ENCODE measurements around the gene TGFA.
"Not testable (repeated sequence)": the region's sequence is repeated elsewhere in the genome, so short reads cannot be mapped to it uniquely, and the experiment has no call there.

TGFA gene

DNA sequence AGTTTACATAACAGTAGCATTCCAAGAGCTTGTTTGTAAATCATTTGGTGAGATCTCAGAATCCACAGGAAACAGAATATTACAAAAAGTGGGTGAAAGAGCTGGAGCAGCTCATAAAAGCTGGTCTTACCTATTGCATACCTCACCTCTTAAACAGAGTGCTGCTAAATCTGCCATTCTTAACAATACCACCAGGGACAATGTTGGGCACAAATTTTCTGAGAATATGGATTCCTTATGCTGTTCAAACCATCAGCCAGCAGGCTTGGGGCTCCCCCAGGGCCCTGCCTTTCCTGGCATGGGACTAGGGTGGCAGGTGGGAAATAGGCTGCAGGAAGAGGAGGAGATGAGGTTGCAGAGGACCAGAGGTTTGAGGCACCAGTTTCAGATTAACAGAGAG lies 55.6 kb downstream of the TGFA start:
- DNase-seq (ENCODE audit: low spot score) = no peak

DNA sequence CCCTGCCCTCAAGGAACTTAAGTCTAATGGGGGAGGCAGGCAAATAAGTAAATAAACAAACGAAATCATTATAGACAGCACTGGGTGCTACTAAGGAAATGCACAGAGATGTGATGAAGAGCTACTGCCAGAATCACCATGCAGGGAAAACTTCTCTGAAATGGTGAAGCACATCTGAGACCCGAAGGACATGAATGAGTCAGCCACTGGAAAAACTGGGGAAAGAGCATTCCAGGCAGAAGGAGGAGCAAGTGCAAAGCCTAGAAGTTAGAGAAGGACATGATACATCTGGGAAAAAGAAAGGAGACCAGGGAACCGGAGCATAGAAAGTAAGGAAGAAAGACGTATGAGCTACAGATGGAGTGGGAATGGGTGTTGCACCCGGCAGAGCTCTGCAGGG lies 56.8 kb downstream of the TGFA start:
- DNase-seq (ENCODE audit: low spot score) = no peak

DNA sequence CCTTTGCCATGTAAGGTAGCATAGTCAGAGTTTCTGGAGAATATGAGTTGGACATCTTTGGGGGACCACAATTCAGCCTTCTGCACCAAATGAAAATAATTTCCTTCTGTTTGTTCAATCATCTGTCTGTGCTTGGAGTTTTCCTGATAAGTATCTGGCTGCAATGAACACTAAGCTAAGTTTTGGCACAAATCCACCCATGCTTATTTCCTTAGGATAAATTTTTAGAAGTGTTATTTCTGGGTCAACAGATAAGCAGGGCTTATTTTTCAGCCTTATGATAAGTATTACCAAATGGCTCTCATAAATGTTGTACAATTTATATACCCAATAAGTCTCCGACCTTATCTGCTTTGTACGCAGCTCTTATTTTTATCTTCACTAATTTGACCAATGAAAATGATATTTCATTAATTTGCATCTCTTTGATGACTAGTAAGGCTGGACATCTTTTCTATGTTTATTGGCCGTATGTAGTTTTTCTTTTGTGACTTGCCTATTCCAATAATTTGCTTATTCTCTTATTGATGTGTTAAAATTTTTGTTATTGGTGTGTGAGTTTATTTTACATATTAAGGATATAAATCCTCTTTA lies 59.2 kb downstream of the TGFA start:
- no peak for DNase-seq (ENCODE audit: low spot score)

DNA sequence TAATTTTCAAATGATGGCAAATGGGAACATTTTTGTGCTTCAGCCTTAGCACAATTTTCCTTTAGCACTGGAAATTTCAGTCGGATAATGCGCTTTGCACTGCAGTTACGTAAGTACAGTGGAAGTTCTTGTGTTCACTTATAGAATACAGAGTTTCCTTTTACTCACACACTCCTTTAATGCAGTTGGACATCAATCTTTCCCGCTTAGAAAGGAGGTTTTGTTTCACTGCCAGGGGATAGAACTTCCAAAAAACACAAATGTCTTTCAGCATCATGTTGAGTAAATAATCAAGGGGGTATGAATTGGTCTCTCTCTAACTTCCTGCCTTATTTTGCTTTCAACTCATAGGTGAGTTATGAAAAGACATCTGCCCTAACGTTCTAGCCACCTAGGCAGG lies 63.2 kb downstream of the TGFA start:
- DNase-seq (ENCODE audit: low spot score) = no peak

DNA sequence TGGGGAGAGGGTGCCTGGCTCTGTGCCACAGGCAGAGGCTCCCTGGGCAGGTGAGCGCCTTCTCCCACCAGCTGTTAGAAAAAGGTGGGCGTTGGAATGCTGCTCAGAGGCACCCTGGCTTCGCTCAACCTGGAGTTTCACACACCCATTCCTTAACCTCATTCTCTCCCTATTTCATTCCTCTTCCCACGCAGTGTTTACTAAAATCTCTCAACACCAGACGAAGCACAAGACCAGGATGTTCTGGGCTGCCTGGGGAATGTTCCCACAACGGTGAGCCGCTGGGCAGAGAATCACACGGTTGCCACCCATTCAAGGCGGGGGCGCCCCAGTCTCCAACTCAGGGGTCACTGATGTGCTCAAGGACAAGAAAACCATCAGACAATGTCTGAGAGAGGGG lies 64.5 kb downstream of the TGFA start:
- no peak for DNase-seq (ENCODE audit: low spot score)

DNA sequence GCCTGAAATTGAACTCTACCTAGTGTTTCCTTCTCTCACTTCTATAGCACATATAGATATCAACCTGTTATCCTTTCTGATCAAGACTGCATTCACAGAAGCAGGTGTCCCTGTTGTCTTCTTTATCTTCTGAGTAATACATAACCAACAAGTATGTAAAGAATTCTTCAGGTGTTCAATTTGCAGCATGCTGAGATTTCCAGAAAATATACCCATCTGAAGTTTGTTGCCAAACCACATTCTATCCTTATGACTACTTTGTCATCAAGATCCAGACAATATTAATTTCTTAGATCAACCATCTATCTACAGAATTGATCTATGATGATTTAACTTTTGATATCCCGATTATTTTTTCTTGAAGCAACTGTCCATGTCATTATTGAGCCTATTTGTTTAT lies 69.5 kb downstream of the TGFA start:
- no peak for DNase-seq (ENCODE audit: low spot score)

DNA sequence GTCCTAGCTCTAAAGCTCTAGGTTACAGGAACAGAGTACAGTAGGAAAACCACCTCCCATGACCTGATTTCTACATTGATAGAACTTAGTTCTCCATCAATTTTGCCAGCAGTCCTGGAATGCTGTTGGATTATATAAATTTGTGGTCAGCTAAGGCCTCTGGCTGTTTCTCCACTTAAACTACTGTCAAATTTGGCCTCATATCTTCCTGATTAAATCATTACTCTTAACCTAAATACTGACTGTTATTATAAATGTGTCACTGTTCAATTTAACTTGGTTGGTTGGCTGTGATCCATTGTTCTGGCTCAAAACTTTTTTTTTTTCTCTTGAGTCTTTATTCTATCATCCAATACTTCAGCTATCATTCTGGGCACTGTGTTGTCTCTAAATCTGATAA lies 71.2 kb downstream of the TGFA start:
- DNase-seq (ENCODE audit: low spot score) = no peak

DNA sequence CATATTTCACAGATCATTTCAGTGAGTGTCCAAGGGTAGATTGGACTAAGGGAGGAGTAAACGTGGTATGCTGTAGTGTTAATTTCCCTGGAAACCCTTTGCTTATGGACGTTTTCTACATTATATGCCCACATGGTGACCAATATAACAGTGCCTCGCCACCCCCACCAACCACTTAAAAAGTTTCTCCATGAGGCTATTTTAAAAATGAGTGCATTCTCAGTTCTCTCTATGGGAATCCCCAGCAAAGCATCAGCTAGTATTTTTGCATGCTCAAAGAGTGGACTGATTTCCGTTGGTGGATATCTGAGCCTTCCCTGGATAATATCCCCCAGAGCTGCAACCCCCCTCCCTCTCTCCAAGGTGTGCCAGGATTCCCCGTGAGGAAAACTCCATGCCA lies 73.2 kb downstream of the TGFA start:
- no peak for DNase-seq (ENCODE audit: low spot score)

DNA sequence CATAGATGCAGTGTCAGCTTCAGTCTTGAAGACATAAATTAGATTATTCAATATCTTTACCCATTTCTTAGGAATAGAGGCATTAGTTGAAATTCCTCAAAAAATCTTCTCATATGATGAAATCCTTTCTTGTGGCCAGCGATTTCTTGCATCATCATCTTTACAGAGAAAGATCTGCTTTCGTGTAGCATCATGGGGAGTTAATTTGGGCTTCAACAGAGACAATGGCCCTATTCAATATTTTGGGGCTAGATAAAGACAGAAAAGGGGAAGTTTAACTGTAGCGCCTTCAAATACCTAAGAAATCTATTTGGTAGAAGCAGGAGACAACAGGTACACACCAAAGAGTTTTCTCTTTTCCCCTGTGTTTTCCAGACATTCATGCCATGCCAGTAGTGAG lies 73.8 kb downstream of the TGFA start:
- DNase-seq (ENCODE audit: low spot score) = no peak

DNA sequence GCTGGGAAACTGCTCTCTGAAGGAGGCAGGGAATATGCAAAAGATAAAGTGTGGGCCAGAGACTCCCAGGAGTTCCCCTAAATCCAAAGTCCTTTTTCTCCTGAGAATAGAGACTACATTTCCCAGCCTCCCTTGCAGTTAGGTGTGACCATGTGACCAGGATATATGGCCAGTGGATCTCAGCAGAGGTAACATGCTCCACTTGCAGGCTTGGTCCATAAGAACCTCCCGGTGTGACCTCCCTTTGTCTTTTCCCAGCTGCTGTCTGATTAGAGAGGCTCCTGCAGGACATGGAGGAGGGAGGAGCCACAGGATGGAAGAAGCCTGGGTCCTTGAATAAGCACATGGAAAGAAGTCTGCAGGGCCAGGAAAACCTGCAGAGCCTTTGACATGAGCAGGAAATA lies 76.2 kb downstream of the TGFA start:
- DNase-seq (ENCODE audit: low spot score) = no peak

DNA sequence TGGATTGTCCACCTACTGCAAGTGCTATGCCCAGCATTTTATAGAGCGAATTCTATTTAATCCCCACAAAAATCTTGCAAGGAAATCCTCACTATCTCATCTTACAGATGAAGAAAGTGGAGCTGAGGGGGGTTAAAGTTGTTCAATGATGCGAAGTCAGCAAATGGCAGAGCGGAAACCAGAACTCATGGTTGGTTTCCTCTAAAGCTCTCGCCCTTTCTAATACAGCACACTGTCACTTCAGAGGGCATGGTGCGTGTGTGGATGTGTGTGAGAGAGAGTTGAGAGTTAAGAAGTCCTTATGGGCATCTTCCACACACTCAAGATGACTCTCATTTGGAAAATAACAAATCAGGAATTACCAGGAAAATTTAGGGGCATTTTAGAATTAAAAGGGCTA lies 78.4 kb downstream of the TGFA start:
- peak; percentile 30 for DNase-seq (ENCODE audit: low spot score)

DNA sequence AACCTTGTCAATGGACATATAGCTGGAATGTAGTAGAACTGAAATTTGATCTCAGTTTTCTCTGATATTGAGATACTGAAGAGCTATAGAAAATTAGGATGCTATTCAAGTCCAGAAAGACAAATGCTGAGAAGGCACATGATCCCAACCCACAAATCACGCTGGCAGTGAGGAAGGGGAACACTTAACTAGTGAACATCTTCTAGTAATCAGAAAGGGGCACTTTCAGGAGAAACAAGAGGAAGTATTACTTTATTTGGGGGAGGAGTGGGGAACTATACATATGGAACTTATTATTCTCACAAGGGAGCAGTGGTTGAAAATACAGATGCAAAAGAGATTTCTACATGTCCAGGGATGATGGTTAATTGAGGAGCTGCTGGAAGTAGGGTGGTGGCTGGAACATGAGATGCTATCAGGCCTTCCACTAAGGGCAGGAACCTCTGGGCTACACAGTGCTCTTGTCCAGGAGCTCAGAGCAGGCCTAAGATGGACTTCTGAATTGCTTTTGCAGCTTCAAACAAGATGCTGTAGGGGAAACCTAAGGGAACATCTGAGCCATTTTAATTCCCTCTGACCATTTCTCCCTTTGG lies 79.3 kb downstream of the TGFA start:
- no peak for DNase-seq (ENCODE audit: low spot score)

DNA sequence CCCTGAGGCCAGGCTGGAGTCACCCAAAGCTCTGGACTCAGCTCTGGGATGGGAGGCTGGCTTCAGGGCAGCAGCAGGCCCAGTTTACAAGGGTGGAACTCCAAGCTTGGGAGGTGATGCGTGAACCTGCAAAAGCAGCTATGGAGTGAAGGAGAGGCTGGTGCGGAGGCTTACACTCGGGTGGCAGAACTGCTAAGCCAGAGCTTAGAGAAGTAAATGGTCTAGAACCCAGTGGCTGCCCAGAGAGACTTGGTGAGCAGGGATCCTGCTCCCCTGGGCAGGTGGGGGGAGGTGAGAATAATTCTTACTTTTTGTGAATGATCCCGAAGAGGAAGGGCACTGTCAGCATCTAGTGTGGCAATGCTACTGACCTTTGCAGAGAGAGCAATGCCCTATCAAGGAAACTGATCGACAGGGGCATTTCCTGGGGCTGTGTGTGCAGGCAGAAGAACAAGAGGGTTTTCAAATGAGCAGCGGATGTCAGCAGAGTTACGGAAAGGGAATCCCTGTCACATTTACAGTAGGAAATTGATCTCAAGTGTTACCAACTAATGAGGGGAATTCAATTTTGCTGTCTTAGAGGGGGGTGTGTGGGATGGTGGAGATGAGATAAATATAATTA lies 80.4 kb downstream of the TGFA start:
- peak; percentile 11 for DNase-seq (ENCODE audit: low spot score)

DNA sequence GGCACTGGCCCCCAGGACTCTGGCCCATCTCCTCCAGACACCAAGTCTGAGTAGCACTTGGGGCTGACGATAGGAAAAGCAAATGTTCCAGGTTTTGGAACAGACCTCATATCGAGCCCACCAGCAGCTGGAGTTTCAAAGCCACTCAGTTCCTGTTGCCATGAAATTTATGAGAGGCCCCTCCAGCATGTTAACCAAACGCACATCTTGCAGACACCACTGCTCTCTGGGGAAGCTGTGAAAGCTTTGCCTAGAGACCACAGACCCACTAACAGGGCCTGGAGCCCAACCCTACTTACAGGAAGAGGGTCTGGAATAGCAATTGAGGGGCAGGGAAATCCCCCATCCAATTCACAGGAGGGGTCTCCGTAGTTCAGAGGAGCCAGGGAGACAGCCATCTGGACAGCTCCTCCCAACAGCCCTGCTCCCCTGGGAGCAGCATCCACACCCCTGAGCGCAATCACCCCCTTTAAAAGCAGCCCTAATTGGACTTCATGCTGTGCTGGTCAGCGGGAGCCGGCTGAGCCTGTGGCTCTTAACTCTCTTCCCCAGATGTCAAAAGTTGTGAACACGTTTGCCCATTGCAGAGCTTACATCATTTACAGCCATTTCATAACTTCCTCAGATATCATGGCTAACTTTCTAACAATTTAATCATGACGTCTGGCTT lies 81.3 kb downstream of the TGFA start:
- DNase-seq (ENCODE audit: low spot score) = no peak

DNA sequence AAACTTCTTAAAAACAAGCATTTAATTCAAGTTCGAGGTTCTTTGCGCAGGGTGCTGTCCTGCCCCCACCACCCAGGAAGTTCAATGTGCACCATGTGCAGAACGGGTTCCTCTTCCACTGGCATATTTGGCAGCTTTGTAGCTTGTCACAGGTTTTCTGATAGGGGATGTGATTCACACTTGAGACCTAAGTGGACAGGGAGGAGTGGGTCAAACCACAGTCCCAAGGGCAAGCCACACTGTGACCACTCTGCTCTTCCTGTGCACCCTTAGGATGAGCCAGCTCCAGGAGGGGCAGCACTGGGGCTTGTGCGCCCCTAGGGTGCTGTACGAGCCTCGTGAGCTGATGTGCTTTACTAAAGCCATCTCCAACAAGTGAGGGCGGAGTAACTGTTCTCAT lies 82.5 kb downstream of the TGFA start:
- no peak for DNase-seq (ENCODE audit: low spot score)

DNA sequence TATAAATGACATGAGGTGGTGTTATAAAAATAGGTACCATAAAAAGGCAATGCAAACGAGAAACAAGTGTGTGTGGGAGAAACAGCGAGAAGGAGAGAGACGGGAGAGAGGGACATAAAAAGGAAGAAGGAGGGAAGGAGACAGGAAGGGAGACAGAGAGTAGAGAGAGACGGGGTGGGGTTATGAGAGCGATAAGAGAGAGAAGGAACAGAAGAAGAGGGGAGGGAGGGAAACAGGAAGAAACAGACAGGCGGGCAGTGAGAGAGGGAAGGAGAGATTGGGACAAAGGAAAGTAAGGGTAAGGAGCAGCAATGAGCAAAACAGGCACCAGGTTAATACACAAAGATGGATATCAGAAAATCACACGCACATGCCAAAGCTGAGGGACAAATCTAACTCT lies 83.7 kb downstream of the TGFA start:
- no peak for DNase-seq (ENCODE audit: low spot score)

DNA sequence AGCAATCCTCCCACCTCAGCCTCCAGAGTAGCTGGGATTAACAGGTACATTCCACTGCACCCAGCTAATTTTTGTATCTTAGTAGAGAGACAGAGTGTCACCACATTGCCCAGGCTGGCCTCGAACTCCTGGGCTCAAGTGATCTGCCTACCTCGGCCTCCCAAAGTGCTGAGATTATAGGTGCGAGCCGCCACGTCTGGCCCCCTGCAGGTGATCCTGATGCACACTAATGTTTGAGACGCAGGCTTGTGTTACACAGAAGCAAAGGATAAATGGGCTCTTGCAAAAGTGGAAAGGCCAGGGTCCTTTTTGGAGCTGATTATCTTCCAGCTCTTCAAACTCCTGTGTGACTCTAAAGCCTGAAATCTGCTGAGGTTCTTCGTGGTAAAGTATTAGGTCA lies 84.2 kb downstream of the TGFA start:
- no peak for DNase-seq (ENCODE audit: low spot score)

DNA sequence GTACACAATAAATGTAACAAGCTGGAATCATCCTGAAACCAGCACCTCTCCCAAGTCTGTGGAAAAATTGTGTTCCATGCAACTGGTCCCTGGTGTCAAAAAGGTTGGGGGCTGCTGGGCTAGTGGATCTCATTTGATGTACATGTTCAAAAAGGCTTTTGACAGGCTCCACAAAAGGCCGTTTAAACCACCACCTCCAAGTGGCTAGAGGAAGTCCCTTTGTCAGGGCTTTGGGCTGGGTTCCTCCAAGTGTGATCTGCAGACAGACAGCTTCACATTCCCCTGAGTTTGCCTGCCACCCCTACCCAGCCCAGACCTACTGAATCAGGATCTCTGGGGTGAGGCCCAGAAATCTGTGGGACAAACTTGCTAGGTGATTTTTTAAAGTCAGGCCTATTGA lies 84.7 kb downstream of the TGFA start:
- no peak for DNase-seq (ENCODE audit: low spot score)

DNA sequence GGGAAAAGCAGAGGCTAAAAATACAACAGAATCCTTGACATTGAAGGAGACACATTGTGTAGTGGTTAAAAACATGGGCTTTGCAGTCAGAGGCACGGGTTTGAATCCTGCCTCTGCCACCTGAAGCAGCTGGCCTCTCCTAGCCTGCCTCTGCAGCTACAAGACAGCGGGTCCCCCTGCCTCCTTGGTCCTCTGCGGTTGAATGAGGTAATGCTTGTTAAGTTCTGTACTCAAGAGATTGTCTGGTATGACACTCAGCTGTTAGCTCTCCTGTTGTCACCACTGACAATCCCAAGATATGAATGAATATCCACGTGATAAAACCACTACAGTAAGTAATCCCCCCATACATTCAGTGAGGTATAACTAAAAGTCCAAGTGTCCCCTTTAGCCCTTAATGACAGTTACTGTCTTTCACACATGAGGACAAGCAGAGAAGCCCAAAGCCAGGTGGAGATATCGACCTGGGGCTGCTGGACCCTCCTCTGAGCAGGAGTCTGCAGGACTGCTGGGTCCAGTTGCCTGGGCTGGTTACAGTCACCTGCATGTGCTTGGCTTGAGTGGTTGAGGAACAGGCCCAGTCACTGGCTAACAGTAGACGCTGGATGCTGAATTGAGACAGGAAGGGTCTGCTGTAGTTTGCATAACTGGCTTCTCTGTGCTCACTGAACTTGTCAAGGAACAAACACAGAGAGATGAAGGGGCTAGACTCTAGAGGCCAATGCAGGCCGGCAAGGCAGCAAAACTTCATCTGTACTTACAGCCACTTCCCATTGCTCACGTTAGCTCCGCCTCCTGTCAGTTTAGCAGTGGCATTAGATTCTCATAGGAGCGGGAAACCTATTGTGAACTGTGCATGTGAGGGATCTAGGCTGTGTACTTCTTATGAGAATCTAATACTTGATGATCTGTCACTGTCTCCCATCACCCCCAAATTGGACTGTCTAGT lies 85.5 kb downstream of the TGFA start:
- DNase-seq (ENCODE audit: low spot score) = no peak

DNA sequence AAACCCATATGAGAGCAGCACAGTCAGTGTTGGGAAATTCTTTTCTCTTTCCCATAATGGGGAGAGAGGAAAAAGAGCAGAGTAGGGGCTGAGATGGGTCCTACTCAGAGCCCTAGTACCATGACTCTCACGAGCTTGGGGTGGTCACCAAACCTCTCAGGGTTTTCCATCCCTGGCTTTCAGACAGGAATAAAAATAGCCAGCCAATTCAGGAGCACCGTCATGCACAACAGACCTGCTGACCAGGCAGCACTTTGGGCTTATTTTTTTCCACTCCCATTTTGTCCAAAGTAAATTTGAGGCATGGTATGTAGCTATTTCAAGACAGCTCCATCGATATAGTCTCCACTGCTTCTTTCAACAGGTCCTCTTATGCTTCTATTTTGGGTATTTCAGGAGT lies 86.4 kb downstream of the TGFA start:
- DNase-seq (ENCODE audit: low spot score) = no peak

DNA sequence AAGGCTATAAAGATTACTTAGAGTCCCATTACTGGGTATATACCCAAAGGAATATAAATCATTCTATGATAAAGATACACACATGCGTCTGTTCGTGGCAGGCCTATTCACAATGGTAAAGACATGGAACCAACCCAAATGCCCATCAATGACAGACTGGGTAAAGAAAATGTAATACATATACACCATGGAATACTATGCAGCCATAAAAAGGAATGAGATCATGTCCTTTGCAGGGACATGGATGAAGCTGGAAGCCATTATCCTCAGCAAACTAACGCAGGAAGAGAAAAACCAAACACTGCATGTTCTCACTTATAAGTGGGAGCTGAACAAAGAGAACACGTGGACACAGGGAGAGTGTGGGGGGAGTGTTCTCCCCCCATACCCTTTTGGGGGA lies 87.0 kb downstream of the TGFA start:
- DNase-seq (ENCODE audit: low spot score) = not testable (repeated sequence)

DNA sequence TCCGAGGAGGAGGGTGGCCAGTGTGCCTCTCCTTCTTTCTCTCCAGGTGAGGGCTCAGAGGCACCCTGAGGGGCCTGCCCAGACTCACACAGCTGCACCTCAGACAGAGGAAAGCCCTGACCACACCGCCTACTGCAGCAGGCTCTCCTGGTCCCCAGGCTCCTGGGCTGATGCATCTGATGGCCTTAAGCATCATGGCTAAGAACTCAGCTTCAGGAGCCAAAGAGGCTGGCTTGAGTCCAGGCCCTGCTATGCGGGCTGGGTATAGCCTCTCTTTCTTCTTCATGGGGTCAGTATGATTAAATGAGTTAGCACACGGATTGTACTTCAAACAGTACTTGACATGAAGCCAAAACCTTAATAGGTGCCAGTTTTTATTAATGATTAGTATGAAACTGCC lies 89.6 kb downstream of the TGFA start:
- DNase-seq (ENCODE audit: low spot score) = no peak
